Endothelial cell of umbilical vein (primary cell): ENCODE data around the gene PLEKHB1.

ENCODE experiments used
- EZH2 ChIP-seq: IDR thresholded peaks from 2 replicates; pipeline ENCODE4 v1.6.1; 2012; ENCODE audit warnings: borderline replicate concordance, low read depth, mild to moderate bottlenecking, moderate library complexity, low read length, inconsistent platforms; ENCODE audit not compliant: severe bottlenecking
- JUN ChIP-seq: IDR thresholded peaks from 2 replicates; pipeline ENCODE4 v1.6.1; 2011; ENCODE audit warnings: borderline replicate concordance, low read depth; ENCODE audit not compliant: insufficient read length, insufficient read depth
- MYC ChIP-seq: IDR thresholded peaks from one replicate; pipeline ENCODE4 v1.6.1; 2011; ENCODE audit warnings: mild to moderate bottlenecking, low read depth, low read length
- POLR2A ChIP-seq: IDR thresholded peaks from 2 replicates; pipeline ENCODE4 v1.6.1; 2012; ENCODE audit warnings: low read depth, mild to moderate bottlenecking, control low read depth, low read length
- TF ChIP-seq, protein P1 (sequence below), 2 donors: IDR thresholded peaks; 1 replicate in 1 of 2; 2 replicates in 1 of 2; pipeline ENCODE4 v1.5.1; 2011; ENCODE audit warnings: low read length in 2 of 2, mild to moderate bottlenecking in 2 of 2, moderate library complexity in 2 of 2, control low read depth in 1 of 2, inconsistent platforms in 1 of 2, low read depth in 1 of 2; ENCODE audit not compliant: insufficient read depth in 1 of 2; ENCODE audit errors: extremely low read depth in 1 of 2

DNA sequence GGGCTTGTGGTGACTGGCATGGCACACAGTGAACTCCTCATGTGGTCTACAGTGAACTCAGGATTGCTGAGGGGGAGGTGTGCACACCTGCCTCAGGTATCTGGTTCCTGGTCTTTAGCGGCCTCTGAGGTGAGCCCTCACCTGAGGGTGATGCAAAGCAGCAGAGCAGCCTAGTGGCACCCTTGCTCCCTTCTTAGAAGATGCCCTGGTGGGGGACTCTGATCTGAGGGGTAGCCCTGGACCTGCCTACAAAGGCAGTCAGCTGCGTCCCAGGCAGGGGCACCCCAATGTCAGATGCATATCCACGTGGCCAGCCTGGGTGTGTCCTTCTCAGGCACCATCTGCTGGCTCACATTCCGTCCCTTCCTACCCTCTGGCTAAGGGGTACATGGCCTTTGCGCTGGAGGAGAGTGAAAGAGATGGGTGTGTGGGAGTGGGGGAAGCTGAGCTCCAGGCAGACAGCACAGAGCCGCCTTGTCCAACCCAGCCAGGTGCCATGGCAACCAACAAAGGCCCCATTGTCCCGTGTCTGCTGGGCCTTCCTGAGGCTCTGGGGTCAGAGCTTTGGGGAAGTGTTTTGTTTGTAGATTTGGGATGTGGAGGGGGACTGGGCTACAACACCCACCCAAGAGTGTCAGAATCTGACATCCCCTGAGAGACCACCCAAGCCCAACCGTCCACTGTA lies 5.8 kb downstream of the PLEKHB1 start:
- TF ChIP-seq EZH2, result no peak
- no peak for TF ChIP-seq POLR2A
- no peak for TF ChIP-seq MYC
- TF ChIP-seq JUN, result no peak
- TF ChIP-seq, protein P1, sequence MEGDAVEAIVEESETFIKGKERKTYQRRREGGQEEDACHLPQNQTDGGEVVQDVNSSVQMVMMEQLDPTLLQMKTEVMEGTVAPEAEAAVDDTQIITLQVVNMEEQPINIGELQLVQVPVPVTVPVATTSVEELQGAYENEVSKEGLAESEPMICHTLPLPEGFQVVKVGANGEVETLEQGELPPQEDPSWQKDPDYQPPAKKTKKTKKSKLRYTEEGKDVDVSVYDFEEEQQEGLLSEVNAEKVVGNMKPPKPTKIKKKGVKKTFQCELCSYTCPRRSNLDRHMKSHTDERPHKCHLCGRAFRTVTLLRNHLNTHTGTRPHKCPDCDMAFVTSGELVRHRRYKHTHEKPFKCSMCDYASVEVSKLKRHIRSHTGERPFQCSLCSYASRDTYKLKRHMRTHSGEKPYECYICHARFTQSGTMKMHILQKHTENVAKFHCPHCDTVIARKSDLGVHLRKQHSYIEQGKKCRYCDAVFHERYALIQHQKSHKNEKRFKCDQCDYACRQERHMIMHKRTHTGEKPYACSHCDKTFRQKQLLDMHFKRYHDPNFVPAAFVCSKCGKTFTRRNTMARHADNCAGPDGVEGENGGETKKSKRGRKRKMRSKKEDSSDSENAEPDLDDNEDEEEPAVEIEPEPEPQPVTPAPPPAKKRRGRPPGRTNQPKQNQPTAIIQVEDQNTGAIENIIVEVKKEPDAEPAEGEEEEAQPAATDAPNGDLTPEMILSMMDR (IDR thresholded peaks at IDR 0.05; ENCODE audit: extremely low read depth in 1 of 2, insufficient read depth in 1 of 2, low read depth in 1 of 2, low read length in 2 of 2), result no peak
